Prostate gland (tissue), 2 donors: ENCODE data around the gene APPBP2. TPM values are rescaled to one million over a fixed set of nuclear protein-coding genes. Genes with fewer than 3 reads are reported as not detected.

Source experiments
- DNase-seq: peaks from one replicate; pipeline ENCODE4 v3.0.0-alpha.2; 2019; ENCODE audit warnings: low spot score
- H3K27ac ChIP-seq, 2 donors: fragments of 200-600 bp; sonication (generic); 2 replicates each; pipeline ENCODE4 v1.5.1; 2017 to 2019
- H3K27me3 ChIP-seq: fragments of 200-600 bp; sonication (generic); replicated peaks from 2 replicates; pipeline ENCODE4 v1.5.1; 2019; ENCODE audit not compliant: insufficient read depth
- H3K36me3 ChIP-seq, 2 donors: fragments of 200-600 bp; sonication (generic); 1 replicate in 1 of 2; 2 replicates in 1 of 2; pipeline versions ENCODE4 v1.5.1 to v1.8.1; 2017 to 2019
- H3K4me1 ChIP-seq: fragments of 200-600 bp; sonication (generic); replicated peaks from 2 replicates; pipeline ENCODE4 v1.5.1; 2019
- H3K4me3 ChIP-seq, 2 donors: fragments of 200-600 bp; sonication (generic); 2 replicates each; pipeline ENCODE4 v1.5.1; 2017 to 2019
- H3K9me3 ChIP-seq: fragments of 200-600 bp; sonication (generic); 2 replicates; pipeline ENCODE4 v1.5.1; 2017
- POLR2A ChIP-seq: fragments of 450-650 bp; IDR thresholded peaks from one replicate; pipeline ENCODE4 v1.6.1; 2016; ENCODE audit warnings: antibody characterized with exemption, mild to moderate bottlenecking
- POLR2AphosphoS5 ChIP-seq: sonication (generic); formaldehyde crosslinking; IDR thresholded peaks from one replicate; pipeline ENCODE4 v1.6.1; 2017; ENCODE audit warnings: antibody characterized with exemption
- WGBS: methylation state at CpG from one replicate; pipeline ENCODE4 v1.1.5; 2018; 5-methylcytosine and 5-hydroxymethylcytosine counted together
- intact Hi-C: fragments of 100-400 bp; cut with DNase I; formaldehyde crosslinking; loops from one replicate; pipeline ENCODE4 v1.14.2; 2022
- total RNA-seq, 2 donors: library from RNA; depleted of rRNA; stranded (reverse); fragments of >200 nt; gene quantifications; one replicate each; pipeline ENCODE4 v1.1.0, GENCODE V29; 2016
- TF ChIP-seq, protein P1 (sequence below), 4 experiments: fragments of 200-600 bp in 2 of 4; fragments of 450-650 bp in 2 of 4; sonication (generic) in 2 of 4; IDR thresholded peaks; 1 replicate in 3 of 4; 2 replicates in 1 of 4; pipeline ENCODE4 v1.5.1; 2016 to 2019; ENCODE audit warnings: antibody characterized with exemption in 4 of 4, mild to moderate bottlenecking in 2 of 4, moderate library complexity in 2 of 4

The APPBP2 gene
- total RNA-seq, 2 donors from 2014 or later = 35.7 to 50.0 TPM

DNA sequence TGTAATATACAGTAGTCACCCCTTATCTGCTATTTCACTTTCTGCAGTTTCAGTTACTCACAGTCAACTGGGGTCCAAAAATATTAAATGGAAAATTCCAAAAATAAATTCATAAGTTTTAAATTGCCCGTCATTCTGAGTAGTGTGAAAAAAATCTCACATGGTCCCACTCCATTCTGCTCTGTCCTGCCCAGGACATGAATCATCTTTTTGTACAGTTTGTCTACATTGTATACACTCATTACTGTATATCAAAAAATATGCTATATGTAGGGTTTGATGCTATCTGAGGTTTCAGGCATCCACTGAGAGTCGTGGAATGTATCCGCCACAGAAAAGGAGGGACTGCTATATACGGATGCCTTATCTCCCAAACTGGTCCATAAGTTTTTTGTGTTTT lies 16.0 kb upstream of the APPBP2 start:
- 87% methylated on average over 4 of the region's 4 CpGs for WGBS
- Histone ChIP-seq H3K36me3 (no peaks in the 10 kb centered on the region), H3K27ac (no peak overlapping the region), H3K4me1 (no peaks in the 10 kb centered on the region), H3K9me3 (no peaks in the 10 kb centered on the region), H3K4me3 (no peak overlapping the region), H3K27me3 (no peaks in the 10 kb centered on the region)
- TF ChIP-seq, protein P1, sequence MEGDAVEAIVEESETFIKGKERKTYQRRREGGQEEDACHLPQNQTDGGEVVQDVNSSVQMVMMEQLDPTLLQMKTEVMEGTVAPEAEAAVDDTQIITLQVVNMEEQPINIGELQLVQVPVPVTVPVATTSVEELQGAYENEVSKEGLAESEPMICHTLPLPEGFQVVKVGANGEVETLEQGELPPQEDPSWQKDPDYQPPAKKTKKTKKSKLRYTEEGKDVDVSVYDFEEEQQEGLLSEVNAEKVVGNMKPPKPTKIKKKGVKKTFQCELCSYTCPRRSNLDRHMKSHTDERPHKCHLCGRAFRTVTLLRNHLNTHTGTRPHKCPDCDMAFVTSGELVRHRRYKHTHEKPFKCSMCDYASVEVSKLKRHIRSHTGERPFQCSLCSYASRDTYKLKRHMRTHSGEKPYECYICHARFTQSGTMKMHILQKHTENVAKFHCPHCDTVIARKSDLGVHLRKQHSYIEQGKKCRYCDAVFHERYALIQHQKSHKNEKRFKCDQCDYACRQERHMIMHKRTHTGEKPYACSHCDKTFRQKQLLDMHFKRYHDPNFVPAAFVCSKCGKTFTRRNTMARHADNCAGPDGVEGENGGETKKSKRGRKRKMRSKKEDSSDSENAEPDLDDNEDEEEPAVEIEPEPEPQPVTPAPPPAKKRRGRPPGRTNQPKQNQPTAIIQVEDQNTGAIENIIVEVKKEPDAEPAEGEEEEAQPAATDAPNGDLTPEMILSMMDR (IDR thresholded peaks at IDR 0.05) = no peak
- TF ChIP-seq POLR2A = no peak
- TF ChIP-seq POLR2AphosphoS5 = no peak
- intact Hi-C loops = no loop called here
- no peak for DNase-seq

DNA sequence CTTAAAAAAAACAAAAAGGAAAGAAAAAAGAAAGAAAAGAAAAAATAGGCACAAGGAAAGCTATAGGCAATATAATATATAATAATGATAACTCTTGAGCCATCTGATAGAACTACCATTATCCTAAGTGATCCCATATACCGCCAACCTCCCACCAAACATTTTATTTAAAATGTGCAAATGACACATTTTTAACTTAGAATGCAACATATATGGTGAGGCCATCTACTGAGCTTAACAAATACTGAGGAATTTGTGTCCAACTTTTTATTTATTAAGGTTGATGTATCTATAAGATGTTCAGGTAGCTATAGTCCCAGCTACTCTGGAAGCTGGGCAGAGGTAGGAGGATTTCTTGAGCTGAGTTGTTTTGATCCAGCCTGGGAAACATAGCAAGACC lies 14.4 kb upstream of the APPBP2 start:
- Histone ChIP-seq H3K4me3 (no peak overlapping the region), H3K27me3 (no peaks in the 10 kb centered on the region), H3K9me3 (no peaks in the 10 kb centered on the region), H3K27ac (no peak overlapping the region), H3K36me3 (no peaks in the 10 kb centered on the region), H3K4me1 (no peaks in the 10 kb centered on the region)
- no peak for DNase-seq
- 97% methylated on average over 1 of the region's 1 CpG for WGBS
- TF ChIP-seq POLR2AphosphoS5 (no peak), POLR2A (no peak)
- TF ChIP-seq, protein P1 (IDR thresholded peaks at IDR 0.05) = no peak
- intact Hi-C loops = no loop called here

DNA sequence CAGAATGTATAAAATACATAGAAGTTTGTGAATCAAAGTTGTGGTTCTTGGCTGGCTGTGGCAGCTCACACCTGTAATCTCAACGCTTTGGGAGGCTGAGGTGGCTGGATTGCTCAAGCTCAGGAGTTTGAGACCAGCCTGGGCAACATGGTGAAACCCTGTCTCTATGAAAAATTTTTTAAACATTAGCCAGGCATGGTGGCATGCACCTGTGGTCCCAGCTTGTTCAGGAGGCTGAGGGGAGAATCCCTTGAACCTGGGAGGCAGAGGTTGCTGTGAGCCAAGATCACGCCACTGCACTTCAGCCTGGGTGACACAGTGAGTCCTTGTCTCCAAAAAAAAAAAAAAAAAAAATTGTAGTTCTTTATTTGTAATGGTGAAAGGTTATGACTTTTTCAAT lies 13.8 kb upstream of the APPBP2 start:
- intact Hi-C loops = no loop called here
- WGBS = 83% methylated on average over 2 of the region's 2 CpGs

DNA sequence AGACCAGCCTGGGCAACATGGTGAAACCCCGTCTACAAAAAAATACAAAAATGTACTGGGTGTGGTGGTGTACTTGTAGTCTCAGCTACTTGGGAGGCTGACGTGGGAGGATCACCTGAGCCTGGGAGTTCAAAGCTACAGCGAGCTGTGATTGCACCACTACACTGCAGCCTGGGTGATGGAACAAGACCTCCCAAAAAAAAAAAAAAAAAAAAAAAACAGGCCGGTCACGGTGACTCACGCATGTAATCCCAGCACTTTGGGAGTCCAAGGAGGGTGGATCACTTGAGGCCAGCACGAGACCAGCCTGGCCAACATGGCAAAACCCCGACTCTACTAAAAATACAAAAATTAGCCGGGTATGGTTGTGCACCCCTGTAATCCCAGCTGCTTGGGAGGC lies 12.7 kb upstream of the APPBP2 start:
- H3K9me3 ChIP-seq = no peaks in the 10 kb centered on the region
- 91% methylated on average over 9 of the region's 9 CpGs for WGBS
- H3K27ac ChIP-seq = no peak overlapping the region
- TF ChIP-seq, protein P1 (IDR thresholded peaks at IDR 0.05) = no peak
- no peak for TF ChIP-seq POLR2A
- TF ChIP-seq POLR2AphosphoS5 = no peak
- no peaks in the 10 kb centered on the region for H3K4me1 ChIP-seq
- intact Hi-C loops = no loop called here
- no peaks in the 10 kb centered on the region for H3K27me3 ChIP-seq
- DNase-seq = no peak
- H3K4me3 ChIP-seq = no peak overlapping the region
- H3K36me3 ChIP-seq = no peaks in the 10 kb centered on the region

More for the DNA sequence above, 13.8 kb upstream of the APPBP2 start:
- Histone ChIP-seq H3K4me3 (no peak overlapping the region), H3K27ac (no peak overlapping the region), H3K9me3 (no peaks in the 10 kb centered on the region), H3K36me3 (no peaks in the 10 kb centered on the region), H3K4me1 (no peaks in the 10 kb centered on the region), H3K27me3 (no peaks in the 10 kb centered on the region)
- TF ChIP-seq, protein P1 (IDR thresholded peaks at IDR 0.05) = no peak
- TF ChIP-seq POLR2AphosphoS5 (no peak), POLR2A (no peak)
- no peak for DNase-seq

DNA sequence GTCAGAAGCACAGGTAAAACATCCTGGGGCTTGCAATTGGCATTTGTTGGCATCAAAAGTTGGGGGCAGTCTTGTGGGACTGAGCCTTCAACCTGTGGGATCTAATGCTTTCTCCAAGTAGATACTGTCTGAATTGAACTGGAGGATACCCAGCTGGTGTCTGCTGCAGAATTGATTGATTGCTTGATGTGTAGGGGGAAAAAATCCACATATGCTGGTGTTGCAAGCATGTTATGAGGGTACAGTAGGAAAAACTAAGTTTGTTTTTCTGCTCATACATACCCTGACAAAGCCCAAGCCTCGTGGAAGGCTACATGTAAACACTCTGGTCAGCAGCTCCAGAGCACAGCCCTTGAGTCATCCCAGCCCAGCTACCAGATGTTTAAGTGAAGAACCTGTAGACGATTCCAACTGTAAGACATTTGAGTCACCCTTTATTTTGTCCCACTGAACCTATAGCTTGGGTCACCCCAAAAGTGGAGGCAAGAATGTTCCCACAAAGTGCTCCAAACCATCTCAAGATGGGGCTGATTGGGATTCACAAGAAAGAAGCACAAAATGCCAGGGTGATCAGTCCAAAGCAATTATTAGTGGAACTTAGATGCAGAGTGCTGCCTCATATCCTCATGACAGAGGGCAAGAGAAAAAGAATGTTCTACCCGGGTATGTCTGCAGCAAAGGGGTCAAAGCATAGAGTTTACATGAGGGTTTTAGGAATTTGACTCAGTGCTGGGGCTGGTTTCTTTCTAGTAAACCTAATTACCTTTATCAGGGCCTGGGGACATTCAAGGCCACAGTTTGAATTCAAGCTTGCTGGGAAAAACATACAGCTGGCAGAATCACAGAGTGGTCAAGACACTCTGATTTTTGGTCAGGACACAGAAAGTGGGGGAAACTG lies 9.6 kb upstream of the APPBP2 start:
- no peak overlapping the region for H3K4me3 ChIP-seq
- 72% methylated on average over 3 of the region's 3 CpGs for WGBS
- H3K27ac ChIP-seq = no peak overlapping the region
- intact Hi-C loops = no loop called here
- no peak for DNase-seq
- TF ChIP-seq POLR2AphosphoS5 (no peak), POLR2A (no peak)
- TF ChIP-seq, protein P1 (IDR thresholded peaks at IDR 0.05) = no peak
- no peaks in the 10 kb centered on the region for H3K9me3 ChIP-seq
- H3K4me1 ChIP-seq = no peaks in the 10 kb centered on the region
- H3K36me3 ChIP-seq = no peaks in the 10 kb centered on the region
- H3K27me3 ChIP-seq = no peaks in the 10 kb centered on the region
